NCI-H1436 treated with DMSO at 0.1 percent for 48 hours (cell line): ENCODE results near the gene UBE2I.

Experiments
- DNase-seq: peaks from one replicate; lab custom pipeline; 2025; lab: John Stamatoyannopoulos, UW

The UBE2I gene

GRCh38 chr16:1343428-1344242 lies 34.2 kb downstream of the UBE2I start:
- no peak for DNase-seq

DNA sequence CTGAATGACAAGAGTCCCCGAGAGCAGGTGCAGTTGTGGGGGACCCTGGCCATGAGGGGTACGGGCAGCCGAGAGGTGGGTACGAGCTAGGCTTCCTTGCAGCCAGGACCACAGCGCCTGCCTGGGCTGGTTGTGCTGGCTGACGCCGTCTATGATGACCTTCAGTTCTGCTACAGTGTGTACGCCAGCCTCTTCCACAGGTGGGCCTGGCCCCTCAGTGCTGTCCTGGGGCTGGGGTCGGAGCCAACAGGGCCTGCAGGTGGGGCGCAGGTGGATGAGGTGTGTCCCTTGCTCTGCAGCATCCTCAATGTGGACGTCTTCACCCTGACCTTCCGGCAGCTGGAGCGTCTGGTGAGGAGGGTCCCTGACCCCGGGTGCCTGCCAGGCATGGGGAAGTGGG lies 35.1 kb downstream of the UBE2I start:
- no peak for DNase-seq

GRCh38 chr16:1345087-1345486 lies 35.7 kb downstream of the UBE2I start:
- DNase-seq = no peak

GRCh38 chr16:1345651-1346421 lies 36.4 kb downstream of the UBE2I start:
- no peak for DNase-seq

DNA sequence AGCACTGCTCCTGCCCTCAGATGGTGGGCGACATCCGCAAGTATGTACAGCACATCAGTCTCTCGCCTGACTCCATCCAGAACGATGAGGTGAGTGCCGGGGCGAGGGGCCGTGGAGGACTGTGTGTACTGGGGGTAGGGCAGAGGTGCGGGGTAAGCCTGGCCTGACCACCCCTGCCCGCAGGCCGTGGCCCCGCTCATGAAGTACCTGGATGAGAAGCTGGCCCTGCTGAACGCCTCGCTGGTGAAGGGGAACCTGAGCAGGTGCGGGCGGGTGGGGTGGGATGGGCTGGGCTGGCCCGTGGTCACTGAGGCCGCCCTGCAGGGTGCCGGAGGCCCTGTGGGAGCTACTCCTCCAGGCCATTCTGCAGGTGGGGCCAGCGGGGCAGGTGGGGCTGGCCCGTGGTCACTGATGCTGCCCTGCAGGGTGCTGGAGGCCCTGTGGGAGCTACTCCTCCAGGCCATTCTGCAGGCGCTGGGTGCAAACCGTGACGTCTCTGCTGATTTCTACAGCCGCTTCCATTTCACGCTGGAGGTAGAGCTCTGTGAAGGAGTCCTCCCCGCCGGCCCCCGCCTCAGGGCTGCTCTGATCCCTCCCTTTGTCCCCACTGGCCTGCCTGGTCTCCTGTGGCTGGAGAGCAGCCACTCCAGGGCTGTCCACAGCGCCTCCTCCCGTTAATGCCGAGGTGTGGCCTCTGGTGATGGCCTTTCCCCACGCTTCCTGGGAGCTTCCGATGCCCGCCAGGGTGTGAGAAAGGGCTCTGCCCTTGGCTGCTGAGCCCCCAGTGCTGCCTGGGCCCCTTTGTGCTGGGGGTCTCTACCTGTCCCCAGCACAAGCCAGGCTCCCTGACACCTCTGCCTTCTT lies 37.2 kb downstream of the UBE2I start:
- DNase-seq = no peak

DNA sequence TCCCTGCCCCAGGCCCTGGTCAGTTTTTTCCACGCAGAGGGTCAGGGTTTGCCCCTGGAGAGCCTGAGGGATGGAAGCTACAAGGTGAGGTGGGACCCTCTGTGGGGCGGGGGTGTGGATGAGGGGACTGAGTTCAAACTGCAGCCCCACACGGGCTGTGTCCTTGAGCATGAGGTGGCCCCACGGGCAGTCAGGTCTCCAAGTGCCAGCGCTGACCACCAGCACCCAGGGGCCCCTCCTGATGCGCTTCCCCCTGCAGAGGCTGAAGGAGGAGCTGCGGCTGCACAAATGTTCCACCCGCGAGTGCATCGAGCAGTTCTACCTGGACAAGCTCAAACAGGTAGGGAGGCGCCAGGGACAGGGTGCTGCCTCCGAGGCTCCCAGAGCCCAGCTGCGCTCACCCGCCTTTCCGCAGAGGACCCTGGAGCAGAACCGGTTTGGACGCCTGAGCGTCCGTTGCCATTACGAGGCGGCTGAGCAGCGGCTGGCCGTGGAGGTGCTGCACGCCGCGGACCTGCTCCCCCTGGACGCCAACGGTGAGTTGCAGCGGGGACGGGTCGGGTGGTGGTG lies 37.9 kb downstream of the UBE2I start:
- DNase-seq = no peak

- no peak for DNase-seq
Measured at GRCh38 chr16:1347962-1348361, 38.5 kb downstream of the UBE2I start.

DNA sequence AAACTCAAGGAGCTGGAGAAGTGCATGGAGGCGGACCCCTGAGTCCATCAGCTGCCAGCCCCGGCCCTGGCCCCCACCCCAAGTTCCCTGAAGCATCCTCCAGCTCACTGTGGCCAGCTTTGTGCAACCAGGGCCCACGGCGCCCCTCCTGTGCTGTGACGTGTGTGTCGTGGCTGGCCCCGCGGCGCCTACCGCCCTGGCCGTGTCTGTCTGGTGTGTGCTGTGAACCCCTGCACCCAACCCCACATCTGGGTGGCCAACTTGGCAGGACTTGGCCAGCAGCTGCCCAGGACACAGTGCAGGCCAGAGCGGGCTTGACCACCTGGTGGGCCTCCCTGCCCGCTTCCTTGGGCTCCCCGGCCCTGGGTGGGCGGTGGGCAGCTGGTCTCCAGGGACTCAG lies 39.0 kb downstream of the UBE2I start:
- no peak for DNase-seq

DNA sequence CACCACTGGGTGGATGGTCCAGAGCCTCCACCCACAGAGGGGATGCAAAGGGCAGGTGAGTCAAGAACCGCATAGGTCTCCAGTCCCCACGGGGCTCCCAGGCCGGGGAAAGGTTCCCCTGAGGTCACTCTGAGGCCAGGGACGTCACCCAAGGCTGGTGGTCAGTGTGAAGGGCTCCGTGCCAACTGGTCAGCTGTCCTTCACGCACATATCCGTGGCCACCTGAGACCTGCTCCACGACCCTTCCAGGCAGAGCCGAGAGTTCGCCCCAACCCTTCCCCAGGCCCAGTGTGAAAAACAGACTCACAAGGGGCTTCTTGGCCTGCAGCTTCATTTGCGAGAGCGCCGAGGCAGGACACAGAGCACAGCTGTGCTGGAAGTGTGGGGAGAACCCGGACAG lies 39.5 kb downstream of the UBE2I start:
- DNase-seq = no peak

DNA sequence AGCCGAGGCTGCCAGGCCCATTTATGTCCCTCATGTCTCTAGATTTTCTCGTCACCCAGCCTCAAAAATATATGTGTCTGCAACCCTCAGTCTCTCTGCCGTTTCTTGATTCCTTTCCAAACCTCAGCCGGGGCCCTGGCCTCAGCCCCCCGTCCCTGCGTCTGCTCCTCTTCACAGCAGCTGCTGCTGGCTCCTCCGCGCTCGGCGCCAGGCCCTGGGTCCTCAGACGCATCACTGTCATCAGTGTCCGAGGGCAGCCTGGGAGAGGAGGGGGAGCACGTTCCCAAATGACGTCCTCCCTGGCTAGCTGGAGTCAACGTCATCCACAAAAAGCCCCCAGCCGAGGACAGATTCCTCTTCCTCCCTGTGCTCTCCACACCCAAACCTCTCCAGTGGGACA lies 39.9 kb downstream of the UBE2I start:
- DNase-seq = no peak

DNA sequence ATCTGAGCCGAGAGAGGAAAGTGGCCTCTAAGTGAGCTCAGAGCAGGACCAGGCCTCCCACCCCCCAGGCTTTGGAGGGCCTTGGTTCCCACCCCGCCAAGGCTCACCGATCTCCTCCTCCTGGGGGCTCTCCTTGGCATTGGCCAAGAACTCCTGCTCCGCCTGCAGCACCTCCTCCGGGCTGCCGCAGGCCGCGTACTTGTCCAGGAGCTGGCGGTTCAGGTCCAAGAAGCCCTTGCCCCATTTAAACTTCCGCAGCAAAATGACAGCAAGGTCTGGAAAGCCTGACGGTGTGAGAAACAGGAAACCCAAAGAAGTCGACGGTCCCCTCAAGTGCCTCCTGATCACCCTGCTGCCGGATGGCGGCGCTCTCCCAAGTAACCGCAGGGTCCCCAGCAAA lies 40.5 kb downstream of the UBE2I start:
- DNase-seq = no peak

DNA sequence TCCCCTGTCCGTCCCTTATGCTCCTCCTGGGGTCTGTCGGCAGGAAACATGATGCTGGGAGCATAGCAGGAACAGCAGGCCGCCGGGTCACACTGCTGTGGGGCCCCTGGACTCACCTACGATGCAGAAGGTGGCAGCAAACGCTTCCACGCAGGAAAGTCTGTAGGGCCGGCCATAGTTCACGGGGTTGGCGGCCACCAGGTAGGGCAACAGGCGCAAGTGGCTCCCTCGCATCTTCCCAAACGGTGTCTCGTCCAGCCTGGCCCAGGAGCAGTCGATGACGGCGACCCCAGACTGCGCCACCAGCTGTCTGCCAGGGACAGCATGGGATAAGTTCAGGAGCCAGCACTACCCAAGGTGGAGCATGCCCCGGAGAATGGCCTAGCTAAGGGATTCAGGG lies 41.3 kb downstream of the UBE2I start:
- DNase-seq = no peak

- DNase-seq = no peak
Measured at GRCh38 chr16:1351215-1351581, 41.8 kb downstream of the UBE2I start.

DNA sequence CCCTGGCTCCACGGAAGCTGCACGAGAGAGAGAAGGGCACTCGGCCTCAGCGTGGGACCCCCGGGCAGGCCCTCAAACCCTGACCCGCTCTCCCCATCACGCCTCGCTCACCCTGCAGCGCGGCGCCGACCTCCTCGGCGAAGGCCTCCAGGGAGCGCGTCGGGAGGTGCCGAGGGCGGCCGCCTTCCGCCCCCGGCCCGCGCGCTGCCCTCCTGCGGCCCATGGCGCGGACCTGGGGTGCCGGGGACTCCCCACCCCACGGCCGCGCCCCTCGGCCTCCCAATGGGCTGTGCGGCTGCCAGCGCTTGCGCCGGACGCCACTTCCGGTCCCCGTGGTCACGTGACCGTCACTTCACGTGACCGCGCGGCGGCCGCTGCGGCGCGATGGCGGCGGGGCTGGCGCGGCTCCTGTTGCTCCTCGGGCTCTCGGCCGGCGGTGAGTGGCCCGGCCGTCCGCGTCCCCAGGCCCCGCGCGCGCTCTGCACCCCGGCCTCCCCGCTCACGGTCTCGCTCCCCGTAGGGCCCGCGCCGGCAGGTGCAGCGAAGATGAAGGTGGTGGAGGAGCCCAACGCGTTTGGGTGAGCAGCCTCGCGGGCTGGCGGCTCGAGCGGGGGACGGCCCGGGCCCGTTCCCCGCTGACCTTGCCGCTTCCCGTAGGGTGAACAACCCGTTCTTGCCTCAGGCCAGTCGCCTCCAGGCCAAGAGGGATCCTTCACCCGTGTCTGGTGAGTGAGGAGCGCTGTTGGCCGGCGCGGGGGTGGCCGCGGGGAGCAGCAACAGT lies 42.3 kb downstream of the UBE2I start, which contains the start of the genes GNPTG and TSR3:
TSS of gene GNPTG (plus strand) at position 350 of the 781 bp plus-strand sequence. CDS start at position 385, 35 bp downstream.
TSS of gene TSR3 (minus strand) at position 297 of the 781 bp plus-strand sequence. CDS start at position 223, 74 bp downstream.
- DNase-seq = no peak

DNA sequence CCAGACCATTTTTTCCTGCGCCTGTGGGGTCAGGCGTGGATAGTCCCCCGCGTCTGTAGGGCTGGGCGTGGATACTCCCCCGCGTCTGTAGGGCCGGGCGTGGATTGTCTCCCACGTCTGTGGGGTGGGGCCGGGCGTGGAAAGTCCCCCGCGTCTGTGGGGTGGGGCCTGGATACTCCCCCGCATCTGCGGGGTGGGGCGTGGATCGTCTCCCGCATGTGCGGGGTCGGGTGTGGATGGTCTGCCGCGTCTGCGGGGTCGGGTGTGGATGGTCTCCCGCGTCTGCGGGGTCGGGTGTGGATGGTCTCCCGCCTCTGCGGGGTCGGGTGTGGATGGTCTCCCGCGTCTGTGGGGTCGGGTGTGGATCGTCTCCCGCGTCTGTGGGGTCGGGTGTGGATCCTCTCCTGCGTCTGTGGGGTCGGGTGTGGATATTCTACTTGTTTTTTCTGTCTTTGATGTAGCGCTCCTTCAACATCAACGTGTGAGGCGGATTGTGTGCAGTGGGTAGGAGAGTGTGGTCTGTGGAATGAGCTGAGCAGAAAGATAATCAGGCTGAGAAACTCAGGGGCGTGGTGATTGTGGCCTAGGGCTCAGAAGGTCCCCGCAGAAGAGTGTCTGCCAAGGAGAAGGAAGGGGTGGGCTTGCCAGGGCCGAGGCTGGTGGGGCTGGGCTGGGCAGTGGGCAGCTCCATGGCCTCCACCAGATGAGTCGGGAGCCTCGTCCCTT lies 45.5 kb downstream of the UBE2I start:
- no peak for DNase-seq

- DNase-seq = no peak
Measured at GRCh38 chr16:1355591-1355990, 46.2 kb downstream of the UBE2I start.

DNA sequence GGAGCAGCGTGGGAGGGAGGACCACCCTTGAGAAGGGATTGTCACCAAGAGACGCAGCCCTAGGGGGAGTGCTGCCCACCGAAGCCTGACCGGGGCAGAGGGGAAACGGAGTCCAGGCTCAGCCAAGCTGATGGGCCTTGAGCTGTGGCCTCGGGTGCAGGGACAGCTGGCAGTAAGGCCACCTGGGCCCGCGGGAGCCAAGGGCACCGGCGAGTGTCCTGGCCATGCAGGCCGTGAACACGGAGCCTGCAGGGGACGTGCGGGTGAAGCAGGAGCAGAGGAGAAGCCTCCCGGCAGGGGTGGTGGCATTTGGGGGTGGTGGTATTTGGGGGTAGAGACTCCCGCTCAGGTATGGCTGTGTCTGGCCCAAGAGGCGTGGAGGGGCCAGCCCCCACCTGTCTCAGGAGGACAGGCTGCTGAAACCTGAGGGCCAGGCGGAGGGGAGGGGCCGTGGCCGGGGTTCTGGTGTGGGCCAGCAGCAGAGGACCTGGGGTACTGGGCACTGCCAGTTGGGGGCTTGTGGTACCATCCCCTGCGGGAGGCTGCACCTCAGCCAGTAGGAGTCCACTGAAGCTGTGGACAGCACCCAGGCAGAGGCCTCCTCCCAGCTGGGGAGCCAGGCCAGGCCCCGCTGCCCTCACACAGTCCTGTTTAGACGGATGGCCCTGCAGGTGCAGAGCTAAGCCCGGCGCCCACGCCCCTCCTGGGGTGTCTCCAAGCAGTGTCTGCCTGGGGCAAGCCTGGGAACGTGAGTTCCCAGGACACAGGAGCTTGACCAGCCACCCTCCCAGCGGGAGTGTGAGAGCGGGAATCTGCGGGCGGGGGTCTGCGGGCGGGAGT lies 46.8 kb downstream of the UBE2I start:
- no peak for DNase-seq

GRCh38 chr16:1357906-1358566 lies 48.6 kb downstream of the UBE2I start:
- no peak for DNase-seq
